ENCODE measurements around the gene GPC6.

- TF ChIP-seq, protein P1, sequence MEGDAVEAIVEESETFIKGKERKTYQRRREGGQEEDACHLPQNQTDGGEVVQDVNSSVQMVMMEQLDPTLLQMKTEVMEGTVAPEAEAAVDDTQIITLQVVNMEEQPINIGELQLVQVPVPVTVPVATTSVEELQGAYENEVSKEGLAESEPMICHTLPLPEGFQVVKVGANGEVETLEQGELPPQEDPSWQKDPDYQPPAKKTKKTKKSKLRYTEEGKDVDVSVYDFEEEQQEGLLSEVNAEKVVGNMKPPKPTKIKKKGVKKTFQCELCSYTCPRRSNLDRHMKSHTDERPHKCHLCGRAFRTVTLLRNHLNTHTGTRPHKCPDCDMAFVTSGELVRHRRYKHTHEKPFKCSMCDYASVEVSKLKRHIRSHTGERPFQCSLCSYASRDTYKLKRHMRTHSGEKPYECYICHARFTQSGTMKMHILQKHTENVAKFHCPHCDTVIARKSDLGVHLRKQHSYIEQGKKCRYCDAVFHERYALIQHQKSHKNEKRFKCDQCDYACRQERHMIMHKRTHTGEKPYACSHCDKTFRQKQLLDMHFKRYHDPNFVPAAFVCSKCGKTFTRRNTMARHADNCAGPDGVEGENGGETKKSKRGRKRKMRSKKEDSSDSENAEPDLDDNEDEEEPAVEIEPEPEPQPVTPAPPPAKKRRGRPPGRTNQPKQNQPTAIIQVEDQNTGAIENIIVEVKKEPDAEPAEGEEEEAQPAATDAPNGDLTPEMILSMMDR (IDR thresholded peaks at IDR 0.05; ENCODE audit: low read depth, low read length), result no peak
- no peak for TF ChIP-seq POLR2A (IDR thresholded peaks at IDR 0.05; ENCODE audit: extremely low read depth, insufficient read length)
Measured at GRCh38 chr13:93765811-93766210, 539.2 kb downstream of the GPC6 start.

Measured in NB4 (cell line).